ENCODE results near the gene METTL1. TPM values are rescaled to one million over a fixed set of nuclear protein-coding genes. Genes with fewer than 3 reads are reported as not detected.

The METTL1 gene
- total and polyA plus RNA-seq, 9 of the 15 experiments (the other 6 are each of a cell fraction or from before 2014, with no cell fraction given): 12.6 to 65.9 (median 39.2) TPM

- BruUV-seq (replicated peaks): no TSS peak
- intact Hi-C loops (cut with micrococcal nuclease): no loop called here
- H3K4me3 ChIP-seq: no peak overlapping the region
- no peak overlapping the region for H3K9ac ChIP-seq (ENCODE audit: insufficient read depth in 1 of 2, low read depth in 2 of 2, low read length in 2 of 2)
- FAIRE-seq: no peak
- 42% methylated on average over 3 of the region's 3 CpGs for WGBS (ENCODE audit: insufficient coverage, low coverage, missing lambda C conversion rate)
- no peaks in the 10 kb centered on the region for H3K9me3 ChIP-seq (replicated peaks; ENCODE audit: control insufficient read depth, insufficient read depth, low read depth, low read length)
- H3K9me1 ChIP-seq (ENCODE audit: control insufficient read depth, insufficient read depth, low read length): peaks cover 3% of the 10 kb centered on the region
- H2AFZ ChIP-seq (ENCODE audit: low read depth, low read length): no peak overlapping the region
- ATAC-seq: no peak
- in situ Hi-C loops (cut with MboI): no loop called here
- H3K27ac ChIP-seq (ENCODE audit: extremely low read depth, low read depth, low read length): no peak overlapping the region
- no peak for TF ChIP-seq ZNF518B (CRISPR knock-in tag; IDR thresholded peaks at IDR 0.05)
- no peak for TF ChIP-seq ZC3H8 (IDR thresholded peaks at IDR 0.05)
- no peak for TF ChIP-seq ZNF274 (IDR thresholded peaks at IDR 0.05; ENCODE audit: borderline replicate concordance, low read depth, low read length)
- no peak for TF ChIP-seq ZNF609 (CRISPR knock-in tag; IDR thresholded peaks at IDR 0.05; ENCODE audit: borderline replicate concordance)
- no peak for TF ChIP-seq ETV1 (tag; conservative IDR thresholded peaks at IDR 0.05; ENCODE audit: low read depth)
- TF ChIP-seq CCNT2 (IDR thresholded peaks at IDR 0.05; ENCODE audit: borderline replicate concordance, extremely low read depth, insufficient read length, low read depth, low read length): no peak
- peaks cover 5 to 10% of the 10 kb centered on the region in 2 experiments; a peak in 3 of 5 replicates for H3K4me1 ChIP-seq (replicated peaks in 1 of 2; ENCODE audit: control insufficient read depth in 2 of 2, insufficient read depth in 2 of 2, low read length in 2 of 2)
- H3K36me3 ChIP-seq (ENCODE audit: control insufficient read depth, insufficient read depth, low read length): peaks cover 5% of the 10 kb centered on the region; the same call in 2 of the 3 replicates
- no peak for DNase-seq (ENCODE audit: extremely low read depth in 1 of 4, low spot score in 3 of 4)
- H3K4me2 ChIP-seq (ENCODE audit: insufficient read depth, low read length): no peak overlapping the region
- H3K79me2 ChIP-seq (ENCODE audit: control insufficient read depth, insufficient read depth, low read length): no peaks in the 10 kb centered on the region
- no peaks in the 10 kb centered on the region for H3K27me3 ChIP-seq (ENCODE audit: control insufficient read depth in 2 of 2, insufficient read depth in 2 of 2, low read length in 2 of 2)
- ChIA-PET CTCF (ENCODE audit: low intra/inter-chr PET ratio) (no interaction called here), POLR2A (interaction anchor here (3.3 kb wide), 1 partner anchor 10 kb away, joined by 21 read pairs; no protein-coding TSS in a partner anchor)
- no peaks in the 10 kb centered on the region for H4K20me1 ChIP-seq (replicated peaks; ENCODE audit: control insufficient read depth, insufficient read depth, low read length)
Measured at GRCh38 chr12:57809425-57809824, 37.5 kb upstream of the METTL1 start.

Measured in K562 (cell line).